GM12891 (cell line): ENCODE measurements around the gene BBS2.

Source experiments
- POLR2A ChIP-seq: IDR thresholded peaks from 2 replicates; pipeline ENCODE4 v1.6.1; 2011; ENCODE audit warnings: low read depth, low read length, control low read depth
- POLR2AphosphoS5 ChIP-seq: IDR thresholded peaks from 2 replicates; pipeline ENCODE4 v1.6.1; 2011; ENCODE audit warnings: low read depth, low read length, control low read depth
- POU2F2 ChIP-seq: IDR thresholded peaks from 2 replicates; pipeline ENCODE4 v1.6.1; 2011; ENCODE audit warnings: low read depth, mild to moderate bottlenecking, control low read depth, low read length, moderate library complexity
- SPI1 ChIP-seq: IDR thresholded peaks from 2 replicates; pipeline ENCODE4 v1.6.1; 2011; ENCODE audit warnings: low read depth, low read length, control low read depth

GRCh38 chr16:56560447-56560846, 40.6 kb upstream of the BBS2 start:
- TF ChIP-seq POLR2AphosphoS5, result no peak
- TF ChIP-seq POU2F2, result no peak
- TF ChIP-seq POLR2A, result no peak
- TF ChIP-seq SPI1, result no peak
